Transverse colon (tissue), 4 donors: ENCODE measurements around the gene NRCAM. TPM values are rescaled to one million over a fixed set of nuclear protein-coding genes. Genes with fewer than 3 reads are reported as not detected.
"Not testable (repeated sequence)": the region's sequence is repeated elsewhere in the genome, so short reads cannot be mapped to it uniquely, and the experiment has no call there.

Experiments
- DNase-seq: peaks from one replicate; pipeline ENCODE4 v3.0.0-alpha.2; 2019
- H3K27ac ChIP-seq, 4 donors: fragments of 200-600 bp; sonication (generic); 2 replicates each; pipeline ENCODE4 v1.5.1; 2016 to 2018; ENCODE audit warnings: inconsistent platforms in 4 of 4
- H3K27me3 ChIP-seq: fragments of 200-600 bp; sonication (generic); 2 replicates; pipeline ENCODE4 v1.5.1; 2017; ENCODE audit warnings: inconsistent platforms
- H3K36me3 ChIP-seq, 4 donors: fragments of 200-600 bp; sonication (generic); 2 replicates each; pipeline ENCODE4 v1.5.1; 2017 to 2019; ENCODE audit warnings: inconsistent platforms in 4 of 4
- H3K4me1 ChIP-seq, 4 donors: fragments of 200-600 bp; sonication (generic); 2 replicates each; pipeline ENCODE4 v1.5.1; 2017 to 2020; ENCODE audit warnings: inconsistent platforms in 4 of 4
- H3K4me3 ChIP-seq, 4 donors: fragments of 200-600 bp; sonication (generic); 1 replicate in 1 of 4; 2 replicates in 3 of 4; pipeline versions ENCODE4 v1.5.1 to v1.6.1; 2017 to 2019; ENCODE audit warnings: inconsistent platforms in 4 of 4
- H3K9me3 ChIP-seq, 2 donors: fragments of 200-600 bp; sonication (generic); 2 replicates each; pipeline ENCODE4 v1.5.1; 2017 to 2019; ENCODE audit warnings: inconsistent platforms in 2 of 2
- EP300 ChIP-seq: sonication (generic); formaldehyde crosslinking; IDR thresholded peaks from one replicate; pipeline ENCODE4 v1.6.1; 2017; ENCODE audit warnings: antibody characterized with exemption, low read depth
- POLR2A ChIP-seq: fragments of 450-650 bp; IDR thresholded peaks from one replicate; pipeline ENCODE4 v1.6.1; 2016; ENCODE audit warnings: antibody characterized with exemption, mild to moderate bottlenecking, moderate library complexity
- POLR2AphosphoS5 ChIP-seq, 3 donors: sonication (generic); formaldehyde crosslinking; IDR thresholded peaks; one replicate each; pipeline ENCODE4 v1.6.1; 2016; ENCODE audit warnings: antibody characterized with exemption in 3 of 3
- WGBS, 2 donors: methylation state at CpG; one replicate each; pipeline ENCODE4 v1.1.5; 2018; ENCODE audit warnings: low coverage in 1 of 2; 5-methylcytosine and 5-hydroxymethylcytosine counted together
- in situ Hi-C, 4 donors: fragments of 200-750 bp; cut with MboI; loops; one replicate each; pipeline versions ENCODE4 v1.15.0 to v1.15.1; 2017; ENCODE audit warnings: low sequenced_read_pairs in 3 of 4, low pct_ligation_motif_present in 1 of 4, low pct_unique_long_range_greater_than_20kb in 1 of 4
- intact Hi-C: fragments of 100-400 bp; cut with DNase I; formaldehyde crosslinking; loops from one replicate; pipeline ENCODE4 v1.15.1; 2023; ENCODE audit warnings: low total_unique reads
- total RNA-seq, 4 donors: library from RNA; depleted of rRNA; stranded (reverse); fragments of >200 nt; gene quantifications; one replicate each; pipeline ENCODE4 v1.1.0, GENCODE V29; 2016
- TF ChIP-seq, protein P1 (sequence below), 5 experiments: fragments of 200-600 bp in 3 of 5; fragments of 450-650 bp in 2 of 5; sonication (generic) in 3 of 5; IDR thresholded peaks; 1 replicate in 2 of 5; 2 replicates in 3 of 5; pipeline ENCODE4 v1.5.1; 2016 to 2017; ENCODE audit warnings: antibody characterized with exemption in 5 of 5, inconsistent platforms in 3 of 5, mild to moderate bottlenecking in 2 of 5, moderate library complexity in 1 of 5

NRCAM gene
- total RNA-seq, 4 donors from 2014 or later: 0.60 to 2.5 (median 1.8) TPM

DNA sequence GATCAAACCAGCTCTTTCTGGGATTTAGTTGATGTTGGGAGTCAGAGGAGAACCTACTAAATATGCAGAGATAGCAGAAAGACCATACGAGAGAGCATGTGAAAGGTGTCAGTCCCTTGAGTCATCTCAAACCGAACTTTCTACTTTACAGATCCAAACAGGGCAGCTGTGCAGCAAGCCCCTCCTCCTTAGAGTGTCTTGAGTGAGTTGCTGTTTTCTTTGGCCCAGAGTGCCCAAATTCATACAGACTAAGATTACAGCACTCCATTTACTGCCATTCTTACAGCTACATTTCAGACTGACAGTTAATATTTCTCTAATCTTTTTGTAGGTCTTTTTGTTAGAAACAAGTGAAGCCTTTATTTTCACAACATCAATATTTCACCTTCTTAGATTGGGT, 53.4 kb downstream of the NRCAM start:
- Histone ChIP-seq H3K4me1 (no peaks in the 10 kb centered on the region), H3K4me3 (no peak overlapping the region), H3K27ac (no peak overlapping the region), H3K9me3 (no peaks in the 10 kb centered on the region), H3K27me3 (no peaks in the 10 kb centered on the region), H3K36me3 (no peaks in the 10 kb centered on the region)
- in situ Hi-C loops (no loop called here), intact Hi-C loops (no loop called here)
- no peak for DNase-seq
- TF ChIP-seq, protein P1, sequence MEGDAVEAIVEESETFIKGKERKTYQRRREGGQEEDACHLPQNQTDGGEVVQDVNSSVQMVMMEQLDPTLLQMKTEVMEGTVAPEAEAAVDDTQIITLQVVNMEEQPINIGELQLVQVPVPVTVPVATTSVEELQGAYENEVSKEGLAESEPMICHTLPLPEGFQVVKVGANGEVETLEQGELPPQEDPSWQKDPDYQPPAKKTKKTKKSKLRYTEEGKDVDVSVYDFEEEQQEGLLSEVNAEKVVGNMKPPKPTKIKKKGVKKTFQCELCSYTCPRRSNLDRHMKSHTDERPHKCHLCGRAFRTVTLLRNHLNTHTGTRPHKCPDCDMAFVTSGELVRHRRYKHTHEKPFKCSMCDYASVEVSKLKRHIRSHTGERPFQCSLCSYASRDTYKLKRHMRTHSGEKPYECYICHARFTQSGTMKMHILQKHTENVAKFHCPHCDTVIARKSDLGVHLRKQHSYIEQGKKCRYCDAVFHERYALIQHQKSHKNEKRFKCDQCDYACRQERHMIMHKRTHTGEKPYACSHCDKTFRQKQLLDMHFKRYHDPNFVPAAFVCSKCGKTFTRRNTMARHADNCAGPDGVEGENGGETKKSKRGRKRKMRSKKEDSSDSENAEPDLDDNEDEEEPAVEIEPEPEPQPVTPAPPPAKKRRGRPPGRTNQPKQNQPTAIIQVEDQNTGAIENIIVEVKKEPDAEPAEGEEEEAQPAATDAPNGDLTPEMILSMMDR (IDR thresholded peaks at IDR 0.05): no peak
- TF ChIP-seq POLR2A (no peak), POLR2AphosphoS5 (IDR thresholded peaks at IDR 0.05) (no peak), EP300 (no peak)
- WGBS, 2 donors: 23 to 44% methylated on average over 2 of the region's 2 CpGs

DNA sequence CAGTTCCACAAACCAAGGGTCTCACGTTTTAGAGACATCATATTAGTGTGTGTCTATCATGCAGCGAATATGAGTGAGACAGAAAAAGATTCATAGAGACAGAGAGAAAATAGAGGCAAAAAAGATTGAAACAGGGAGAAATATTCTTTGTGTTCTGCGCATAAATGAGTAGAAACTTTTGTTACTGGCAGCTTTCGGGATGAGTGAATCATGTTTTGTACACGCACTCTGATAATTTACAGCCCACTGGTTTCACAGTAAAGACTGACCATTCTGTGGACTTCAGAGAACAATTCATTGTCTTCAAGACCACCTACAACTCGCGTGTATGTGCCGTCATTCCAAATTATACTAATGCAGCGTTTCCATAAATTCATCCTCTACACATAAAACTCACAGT, 60.2 kb downstream of the NRCAM start:
- in situ Hi-C loops: no loop called here
- no peaks in the 10 kb centered on the region for H3K4me1 ChIP-seq
- DNase-seq: no peak
- TF ChIP-seq EP300 (no peak), POLR2A (no peak)
- no peak overlapping the region for H3K4me3 ChIP-seq
- 84 to 86% methylated on average over 9 of the region's 9 CpGs for WGBS, 2 donors
- intact Hi-C loops: no loop called here
- no peaks in the 10 kb centered on the region for H3K27me3 ChIP-seq
- no peak overlapping the region for H3K27ac ChIP-seq
- no peaks in the 10 kb centered on the region for H3K36me3 ChIP-seq
- H3K9me3 ChIP-seq: no peaks in the 10 kb centered on the region

DNA sequence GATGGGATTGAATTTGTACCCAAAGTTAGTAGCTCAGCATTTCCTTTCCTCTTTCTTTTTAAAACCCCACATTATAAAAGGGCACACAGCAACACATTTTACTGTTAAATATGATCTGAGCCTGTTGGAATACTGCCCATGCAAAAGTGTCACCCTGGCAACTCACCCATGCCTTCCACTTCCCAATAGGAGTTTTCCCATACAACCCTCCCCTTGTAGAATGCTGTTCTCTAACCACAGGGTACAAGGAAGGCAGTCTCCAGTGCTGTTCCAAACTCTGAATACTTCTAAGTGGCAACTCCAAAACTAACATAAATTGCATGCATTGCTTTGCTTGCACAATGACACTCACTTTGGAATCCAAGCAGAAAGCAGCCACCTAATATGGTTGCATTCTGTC, 60.8 kb downstream of the NRCAM start:
- in situ Hi-C loops: no loop called here
- H3K4me1 ChIP-seq: no peaks in the 10 kb centered on the region
- no peaks in the 10 kb centered on the region for H3K27me3 ChIP-seq
- intact Hi-C loops: no loop called here
- H3K4me3 ChIP-seq: no peak overlapping the region
- DNase-seq: no peak
- H3K36me3 ChIP-seq: no peaks in the 10 kb centered on the region
- H3K9me3 ChIP-seq: no peaks in the 10 kb centered on the region
- TF ChIP-seq EP300: no peak
- TF ChIP-seq, protein P1 (IDR thresholded peaks at IDR 0.05): no peak
- no peak for TF ChIP-seq POLR2A
- TF ChIP-seq POLR2AphosphoS5 (IDR thresholded peaks at IDR 0.05): no peak
- H3K27ac ChIP-seq: no peak overlapping the region

DNA sequence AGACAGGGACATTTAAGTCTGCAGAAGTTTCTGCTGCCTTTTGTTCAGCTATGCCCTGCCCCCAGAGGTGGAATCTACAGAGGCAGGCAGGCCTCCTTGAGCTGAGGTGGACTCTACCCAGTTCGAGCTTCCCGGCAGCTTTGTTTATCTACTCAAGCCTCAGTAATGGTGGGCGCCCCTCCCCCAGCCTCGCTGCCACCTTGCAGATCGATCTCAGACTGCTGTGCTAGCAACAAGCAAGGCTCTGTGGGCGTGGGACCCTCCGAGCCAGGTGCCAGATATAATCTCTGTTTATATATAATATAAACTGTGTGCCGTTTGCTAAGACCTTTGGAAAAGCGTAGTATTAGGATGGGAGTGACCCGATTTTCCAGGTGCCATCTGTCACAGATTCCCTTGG, 63.1 kb downstream of the NRCAM start:
- H3K27ac ChIP-seq, H3K4me1 ChIP-seq, intact Hi-C loops, H3K36me3 ChIP-seq, H3K27me3 ChIP-seq, in situ Hi-C loops, H3K4me3 ChIP-seq, H3K9me3 ChIP-seq: not testable (repeated sequence)
- DNase-seq: peak; percentile 18
- 20 to 47% methylated on average over 1 to 10 of the region's 10 CpGs for WGBS, 2 donors

DNA sequence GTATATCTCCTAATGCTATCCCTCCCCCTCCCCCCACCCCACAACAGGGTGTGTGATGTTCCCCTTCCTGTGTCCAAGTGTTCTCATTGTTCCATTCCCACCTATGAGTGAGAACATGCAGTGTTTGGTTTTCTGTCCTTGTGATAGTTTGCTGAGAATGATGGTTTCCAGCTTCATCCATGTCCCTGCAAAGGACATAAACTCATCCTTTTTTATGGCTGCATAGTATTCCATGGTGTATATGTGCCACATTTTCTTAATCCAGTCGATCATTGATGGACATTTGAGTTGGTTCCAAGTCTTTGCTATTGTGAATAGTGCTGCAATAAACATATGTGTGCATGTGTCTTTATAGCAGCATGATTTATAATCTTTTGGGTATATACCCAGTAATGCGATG, 68.5 kb downstream of the NRCAM start:
- H3K9me3 ChIP-seq, H3K36me3 ChIP-seq, DNase-seq, intact Hi-C loops, in situ Hi-C loops, H3K4me1 ChIP-seq, H3K27ac ChIP-seq, H3K4me3 ChIP-seq, H3K27me3 ChIP-seq: not testable (repeated sequence)
- 85 to 86% methylated on average over 1 to 2 of the region's 2 CpGs for WGBS, 2 donors

DNA sequence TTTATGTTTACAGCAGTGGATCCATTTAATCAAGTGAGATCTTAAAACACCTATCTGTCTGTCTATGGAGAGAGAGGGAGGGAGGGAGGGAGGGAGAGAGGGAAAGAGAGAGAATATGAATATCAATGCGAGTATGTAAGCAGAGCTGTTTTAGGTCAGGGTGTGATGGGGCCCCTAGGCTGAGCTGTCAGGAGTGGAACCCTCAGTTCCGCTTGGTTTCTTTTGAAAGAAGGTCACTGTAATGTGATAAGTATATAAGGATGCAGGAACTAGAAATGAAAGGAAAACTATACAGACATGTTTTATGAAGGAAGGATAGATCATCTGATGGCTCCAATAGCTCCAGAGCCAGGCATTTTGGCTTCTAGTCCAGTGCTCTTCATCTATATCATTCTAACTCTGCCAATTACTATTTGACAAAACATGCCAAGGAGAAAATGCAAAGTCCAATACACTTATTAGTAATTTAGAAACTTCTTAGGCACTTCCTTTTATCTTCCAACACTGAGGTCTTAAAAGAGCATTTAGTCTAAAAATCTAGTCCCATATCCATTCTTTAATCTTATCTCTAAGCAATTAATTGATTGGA, 70.3 kb downstream of the NRCAM start:
- H3K4me3 ChIP-seq: no peak overlapping the region
- H3K27ac ChIP-seq: no peak overlapping the region
- no peak for DNase-seq
- no peak for TF ChIP-seq POLR2AphosphoS5 (IDR thresholded peaks at IDR 0.05)
- TF ChIP-seq, protein P1 (IDR thresholded peaks at IDR 0.05): no peak
- TF ChIP-seq POLR2A: no peak
- no peak for TF ChIP-seq EP300
- H3K4me1 ChIP-seq: no peaks in the 10 kb centered on the region
- intact Hi-C loops: no loop called here
- no peaks in the 10 kb centered on the region for H3K36me3 ChIP-seq
- 63 to 77% methylated on average over 2 of the region's 2 CpGs for WGBS, 2 donors
- no peaks in the 10 kb centered on the region for H3K9me3 ChIP-seq
- no peaks in the 10 kb centered on the region for H3K27me3 ChIP-seq
- in situ Hi-C loops: no loop called here
